Fibroblast of lung (primary cell): ENCODE results near the gene RNGTT.

Experiments used
- CTCF ChIP-seq, 2 donors: IDR thresholded peaks in 1 of 2; conservative IDR thresholded peaks in 1 of 2; 1 replicate in 1 of 2; 2 replicates in 1 of 2; pipeline ENCODE4 v1.5.1; 2011 to 2012; ENCODE audit warnings: low read length in 2 of 2, control low read depth in 1 of 2, inconsistent platforms in 1 of 2, low read depth in 1 of 2, mild to moderate bottlenecking in 1 of 2
- EZH2 ChIP-seq: IDR thresholded peaks from 2 replicates; pipeline ENCODE4 v1.5.1; 2012; ENCODE audit warnings: low read length, control low read depth, mild to moderate bottlenecking; ENCODE audit errors: missing control alignments

GRCh38 chr6:88631830-88632229 lies 331.6 kb downstream of the RNGTT start:
- TF ChIP-seq CTCF (conservative IDR thresholded peaks at IDR 0.05 in 1 of 2, IDR thresholded peaks at IDR 0.05 in 1 of 2; ENCODE audit: low read depth in 1 of 2, low read length in 2 of 2): no peak
- TF ChIP-seq EZH2: no peak
